Sigmoid colon (tissue), 4 donors: ENCODE results near the gene KLHL7.

ENCODE experiments used
- EP300 ChIP-seq, 4 donors: sonication (generic); formaldehyde crosslinking; IDR thresholded peaks; one replicate each; pipeline ENCODE4 v1.6.1; 2017; ENCODE audit warnings: antibody characterized with exemption in 4 of 4
- POLR2A ChIP-seq, 2 donors: fragments of 450-650 bp; IDR thresholded peaks; one replicate each; pipeline ENCODE4 v1.6.1; 2016; ENCODE audit warnings: antibody characterized with exemption in 2 of 2, mild to moderate bottlenecking in 2 of 2, moderate library complexity in 2 of 2
- POLR2AphosphoS5 ChIP-seq, 4 donors: sonication (generic); formaldehyde crosslinking; IDR thresholded peaks; one replicate each; pipeline ENCODE4 v1.6.1; 2017; ENCODE audit warnings: antibody characterized with exemption in 4 of 4
- TF ChIP-seq, protein P1 (sequence below), 4 experiments: fragments of 450-650 bp in 3 of 4; fragments of 200-600 bp in 1 of 4; IDR thresholded peaks; one replicate each; pipeline ENCODE4 v1.5.1; 2016 to 2019; ENCODE audit warnings: antibody characterized with exemption in 4 of 4, mild to moderate bottlenecking in 3 of 4, moderate library complexity in 2 of 4

DNA sequence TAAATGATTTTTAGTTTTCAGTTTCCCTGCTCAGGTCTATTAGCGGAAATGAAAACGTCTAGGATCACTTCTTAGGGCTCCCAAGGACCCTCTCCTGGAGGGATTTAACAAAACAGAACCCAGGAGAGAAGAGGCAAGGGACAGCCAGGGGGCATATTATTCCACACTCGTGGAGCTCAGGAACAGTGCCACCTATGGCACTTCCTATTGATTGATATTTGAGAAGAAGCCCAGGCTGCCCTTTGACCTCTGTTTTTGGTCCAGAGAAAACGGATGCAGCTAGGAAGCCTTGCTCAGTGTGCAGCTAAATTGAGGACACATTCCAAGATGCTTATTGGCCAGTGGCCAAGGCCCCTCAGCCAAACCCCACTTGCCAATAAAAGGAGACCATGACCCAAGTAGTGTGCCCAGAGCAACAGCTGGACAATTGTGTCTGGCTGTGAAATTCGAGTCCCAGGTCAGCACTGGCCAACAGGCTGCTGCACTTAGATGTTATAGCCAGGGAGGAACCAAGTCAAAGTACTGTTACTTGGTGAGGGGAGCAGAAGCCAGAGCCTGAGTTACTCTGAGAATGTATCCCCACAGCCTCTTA lies 117.0 kb downstream of the KLHL7 start:
- TF ChIP-seq, protein P1, sequence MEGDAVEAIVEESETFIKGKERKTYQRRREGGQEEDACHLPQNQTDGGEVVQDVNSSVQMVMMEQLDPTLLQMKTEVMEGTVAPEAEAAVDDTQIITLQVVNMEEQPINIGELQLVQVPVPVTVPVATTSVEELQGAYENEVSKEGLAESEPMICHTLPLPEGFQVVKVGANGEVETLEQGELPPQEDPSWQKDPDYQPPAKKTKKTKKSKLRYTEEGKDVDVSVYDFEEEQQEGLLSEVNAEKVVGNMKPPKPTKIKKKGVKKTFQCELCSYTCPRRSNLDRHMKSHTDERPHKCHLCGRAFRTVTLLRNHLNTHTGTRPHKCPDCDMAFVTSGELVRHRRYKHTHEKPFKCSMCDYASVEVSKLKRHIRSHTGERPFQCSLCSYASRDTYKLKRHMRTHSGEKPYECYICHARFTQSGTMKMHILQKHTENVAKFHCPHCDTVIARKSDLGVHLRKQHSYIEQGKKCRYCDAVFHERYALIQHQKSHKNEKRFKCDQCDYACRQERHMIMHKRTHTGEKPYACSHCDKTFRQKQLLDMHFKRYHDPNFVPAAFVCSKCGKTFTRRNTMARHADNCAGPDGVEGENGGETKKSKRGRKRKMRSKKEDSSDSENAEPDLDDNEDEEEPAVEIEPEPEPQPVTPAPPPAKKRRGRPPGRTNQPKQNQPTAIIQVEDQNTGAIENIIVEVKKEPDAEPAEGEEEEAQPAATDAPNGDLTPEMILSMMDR (IDR thresholded peaks at IDR 0.05): no peak
- TF ChIP-seq POLR2AphosphoS5 (IDR thresholded peaks at IDR 0.05) (no peak), EP300 (IDR thresholded peaks at IDR 0.05) (no peak), POLR2A (IDR thresholded peaks at IDR 0.05) (no peak)
